GM19468 (cell line): ENCODE measurements around the gene GJB4.
"Not testable (repeated sequence)": the region's sequence is repeated elsewhere in the genome, so short reads cannot be mapped to it uniquely, and the experiment has no call there.

Experiments used
- ATAC-seq: cut with Tn5 transposase; IDR thresholded peaks from one replicate; pipeline ENCODE4 v1.9.1; 2021; ENCODE audit warnings: mild to moderate bottlenecking, moderate library complexity, moderate number of reproducible peaks; ENCODE audit not compliant: unreplicated experiment; ENCODE audit errors: extremely low read depth

GJB4 gene

DNA sequence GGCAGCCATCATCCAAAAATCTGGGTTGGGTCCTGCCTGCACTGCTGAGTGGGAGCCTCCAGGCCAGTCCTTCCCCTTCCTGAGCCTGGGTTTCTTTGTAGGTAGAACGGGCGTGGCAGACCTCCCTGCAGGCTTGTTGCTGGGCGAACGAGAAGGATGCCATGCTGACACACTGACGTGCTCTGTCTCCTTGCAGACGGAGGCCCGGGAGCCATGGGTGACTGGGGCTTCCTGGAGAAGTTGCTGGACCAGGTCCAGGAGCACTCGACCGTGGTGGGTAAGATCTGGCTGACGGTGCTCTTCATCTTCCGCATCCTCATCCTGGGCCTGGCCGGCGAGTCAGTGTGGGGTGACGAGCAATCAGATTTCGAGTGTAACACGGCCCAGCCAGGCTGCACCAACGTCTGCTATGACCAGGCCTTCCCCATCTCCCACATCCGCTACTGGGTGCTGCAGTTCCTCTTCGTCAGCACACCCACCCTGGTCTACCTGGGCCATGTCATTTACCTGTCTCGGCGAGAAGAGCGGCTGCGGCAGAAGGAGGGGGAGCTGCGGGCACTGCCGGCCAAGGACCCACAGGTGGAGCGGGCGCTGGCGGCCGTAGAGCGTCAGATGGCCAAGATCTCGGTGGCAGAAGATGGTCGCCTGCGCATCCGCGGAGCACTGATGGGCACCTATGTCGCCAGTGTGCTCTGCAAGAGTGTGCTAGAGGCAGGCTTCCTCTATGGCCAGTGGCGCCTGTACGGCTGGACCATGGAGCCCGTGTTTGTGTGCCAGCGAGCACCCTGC, 34.7 kb downstream of the GJB4 start:
- no peak for ATAC-seq

DNA sequence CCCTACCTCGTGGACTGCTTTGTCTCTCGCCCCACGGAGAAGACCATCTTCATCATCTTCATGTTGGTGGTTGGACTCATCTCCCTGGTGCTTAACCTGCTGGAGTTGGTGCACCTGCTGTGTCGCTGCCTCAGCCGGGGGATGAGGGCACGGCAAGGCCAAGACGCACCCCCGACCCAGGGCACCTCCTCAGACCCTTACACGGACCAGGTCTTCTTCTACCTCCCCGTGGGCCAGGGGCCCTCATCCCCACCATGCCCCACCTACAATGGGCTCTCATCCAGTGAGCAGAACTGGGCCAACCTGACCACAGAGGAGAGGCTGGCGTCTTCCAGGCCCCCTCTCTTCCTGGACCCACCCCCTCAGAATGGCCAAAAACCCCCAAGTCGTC, 35.2 kb downstream of the GJB4 start:
- ATAC-seq, result no peak

DNA sequence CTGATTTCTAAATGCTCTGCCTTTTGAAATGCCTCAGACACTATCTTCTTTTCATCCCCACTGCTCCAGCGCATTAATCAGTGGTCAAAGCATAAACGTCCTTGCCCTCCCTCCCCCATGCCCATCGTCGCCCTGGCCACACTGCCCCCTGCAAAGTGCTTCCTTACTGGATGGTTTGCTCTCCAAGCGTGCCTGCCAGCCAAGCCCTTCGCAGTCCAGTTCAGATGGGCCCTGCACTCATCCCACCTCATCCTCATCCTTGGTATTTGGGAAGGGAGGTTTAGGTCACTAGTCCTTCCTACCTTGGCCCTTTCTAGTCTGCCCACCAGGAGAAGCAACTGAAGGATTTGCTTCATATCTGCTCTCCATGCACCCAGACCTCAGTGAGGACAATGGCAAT, 36.4 kb downstream of the GJB4 start:
- no peak for ATAC-seq

DNA sequence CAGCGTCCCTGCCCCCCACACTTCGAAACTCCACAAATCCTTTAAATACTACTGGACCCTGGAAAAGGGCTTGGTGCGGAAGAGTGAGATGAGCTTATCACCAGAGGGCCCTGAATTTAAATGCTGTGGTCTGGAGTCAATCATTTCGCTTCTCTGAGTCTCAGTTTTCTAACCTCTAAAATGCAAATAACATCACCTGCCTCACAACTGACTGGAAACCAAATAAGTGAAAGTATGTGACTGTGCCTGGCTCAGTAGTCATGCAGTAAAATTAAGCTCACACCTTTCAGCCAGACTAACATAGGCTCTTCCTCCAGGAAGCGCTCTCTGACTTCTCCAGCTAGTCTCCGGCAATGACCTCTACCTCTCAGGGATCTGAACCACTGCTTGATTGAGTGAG, 37.5 kb downstream of the GJB4 start:
- peak; percentile 68 for ATAC-seq

DNA sequence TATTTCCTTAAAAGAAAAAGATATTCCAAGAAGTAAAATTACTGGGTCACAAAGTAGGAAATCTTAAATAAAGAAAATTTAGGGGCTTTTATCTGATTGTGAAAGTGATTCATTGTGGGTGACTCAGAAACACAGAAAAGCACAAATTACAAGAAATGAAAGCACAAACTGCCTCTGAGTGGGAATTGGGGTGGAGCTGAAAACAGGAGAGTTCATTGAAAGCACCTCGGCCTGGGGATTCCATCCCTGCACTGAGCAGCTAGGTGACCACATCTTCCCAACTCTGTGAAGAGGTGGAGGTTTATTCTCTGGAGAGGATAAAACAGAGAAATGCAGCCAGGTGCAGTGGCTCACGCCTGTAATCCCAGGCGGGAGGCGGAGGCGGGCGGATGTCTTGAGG, 40.7 kb downstream of the GJB4 start:
- ATAC-seq, result no peak

DNA sequence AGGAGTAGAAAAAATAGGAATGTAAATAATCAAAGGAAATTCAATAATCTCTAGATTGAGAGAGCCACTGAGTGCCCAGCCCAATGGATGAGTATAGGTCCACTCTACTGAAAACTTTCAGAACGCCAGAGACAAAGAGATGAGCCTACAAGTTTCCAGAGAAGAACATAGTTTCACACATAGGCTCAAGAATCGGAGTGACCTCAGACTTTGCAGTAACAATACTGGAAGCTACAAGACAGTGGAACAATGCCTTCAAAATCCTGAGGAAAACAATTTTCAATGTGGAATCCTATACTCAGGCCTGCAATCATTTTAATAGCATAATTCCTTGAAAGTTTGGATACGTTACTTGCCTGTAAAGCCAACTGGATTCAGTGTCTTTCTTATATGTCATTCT, 44.2 kb downstream of the GJB4 start:
- no peak for ATAC-seq

DNA sequence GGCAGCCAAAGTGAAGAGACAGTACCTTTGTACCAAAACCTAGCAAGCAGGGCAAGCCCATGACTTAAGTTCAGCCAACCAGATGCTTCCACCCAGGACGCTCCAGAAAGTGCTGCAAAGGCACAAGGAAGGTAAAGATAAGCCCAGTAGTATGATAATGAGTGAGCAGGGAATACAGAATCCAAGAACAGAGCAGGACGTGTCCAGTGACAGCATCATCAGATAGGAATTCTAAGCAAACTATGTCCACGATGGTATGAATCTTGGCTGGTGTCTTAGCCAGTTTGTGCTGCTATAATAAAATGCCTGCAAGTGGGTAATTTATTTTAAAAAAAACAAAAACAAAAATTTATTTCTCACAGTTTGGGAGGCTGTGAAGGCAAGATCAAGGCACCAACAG, 46.9 kb downstream of the GJB4 start:
- no peak for ATAC-seq

DNA sequence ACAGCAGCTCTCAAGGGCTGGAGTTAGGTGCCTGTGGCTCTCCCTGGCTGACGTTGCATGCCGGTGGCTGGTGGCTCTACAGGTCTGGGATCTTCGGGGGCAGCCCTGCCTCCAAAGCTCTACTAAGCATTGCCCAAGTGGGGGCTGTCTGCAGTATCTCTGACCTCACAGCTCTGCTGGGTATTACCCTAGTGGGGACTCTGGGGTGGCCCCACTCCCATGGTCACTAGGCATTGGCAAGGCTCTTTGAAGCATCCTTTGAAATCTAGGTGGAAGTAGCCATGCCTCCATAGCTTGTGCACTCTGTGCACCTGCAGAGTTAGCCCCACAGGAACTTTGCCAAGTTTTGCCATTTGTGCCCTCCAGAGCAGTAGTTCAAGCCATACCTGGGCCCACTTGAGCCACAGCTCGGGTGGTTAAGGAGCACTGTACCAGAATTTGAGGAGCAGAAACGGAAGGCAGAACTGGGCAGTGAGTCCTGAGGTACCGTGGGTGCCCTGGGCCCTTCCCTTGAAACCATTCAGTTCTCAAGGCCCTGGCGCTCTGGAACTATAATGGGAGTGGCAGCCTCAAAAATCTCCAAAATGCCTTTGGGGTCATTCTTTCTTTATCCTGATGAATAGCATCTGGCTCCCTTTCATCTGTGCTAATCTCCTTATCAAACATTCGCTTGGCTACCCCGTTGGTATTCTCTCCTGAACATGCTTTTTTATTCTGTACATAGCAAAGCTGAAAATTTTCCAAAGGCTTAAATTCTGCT, 48.7 kb downstream of the GJB4 start:
- ATAC-seq, result no peak

DNA sequence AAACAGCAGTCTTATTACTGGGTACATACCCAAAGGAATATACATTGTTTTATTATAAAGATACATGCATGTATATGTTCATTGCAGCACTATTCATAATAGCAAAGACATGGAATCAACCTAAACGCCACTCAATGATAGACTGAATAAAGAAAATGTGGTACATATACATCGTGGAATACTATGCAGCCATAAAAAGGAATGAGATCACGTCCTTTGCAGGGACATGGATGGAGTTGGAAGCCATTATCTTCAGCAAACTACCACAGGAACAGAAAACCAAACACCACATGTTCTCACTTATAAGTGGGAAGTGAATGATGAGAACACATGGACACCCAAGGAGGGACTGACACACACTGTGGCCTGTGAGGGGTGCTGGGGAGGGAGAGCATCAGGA, 51.2 kb downstream of the GJB4 start:
- not testable (repeated sequence) for ATAC-seq
